GM18508 (cell line): Measurements from ENCODE around the gene RPP25L.

ENCODE experiments used
- ATAC-seq: cut with Tn5 transposase; IDR thresholded peaks from one replicate; pipeline ENCODE4 v1.9.1; 2021; ENCODE audit warnings: moderate number of reproducible peaks; ENCODE audit not compliant: insufficient read depth, unreplicated experiment

Gene RPP25L

GRCh38 chr9:34638138-34638445 is 26.2 kb upstream of the RPP25L start:
- ATAC-seq: no peak

- ATAC-seq: peak; percentile 60
These were observed 25.6 kb upstream of the RPP25L start, which contains the start of gene SIGMAR1 for GRCh38 chr9:34637356-34638137. Gene SIGMAR1, minus strand, starts transcription at chr9:34637787. Its CDS starts 90 bp downstream, at chr9:34637697.

- ATAC-seq: no peak
These were observed 25.0 kb upstream of the RPP25L start for GRCh38 chr9:34636791-34637355.

GRCh38 chr9:34635556-34635955 is 23.7 kb upstream of the RPP25L start:
- ATAC-seq: no peak

GRCh38 chr9:34634551-34635248 is 22.8 kb upstream of the RPP25L start:
- ATAC-seq: no peak

GRCh38 chr9:34633851-34634550 is 22.1 kb upstream of the RPP25L start:
- ATAC-seq: no peak

- ATAC-seq: no peak
These were observed 21.3 kb upstream of the RPP25L start for GRCh38 chr9:34633166-34633565.

- ATAC-seq: no peak
These were observed 18.7 kb upstream of the RPP25L start for GRCh38 chr9:34630402-34631154.

- ATAC-seq: no peak
These were observed 17.6 kb upstream of the RPP25L start for GRCh38 chr9:34629491-34629808.

GRCh38 chr9:34628656-34629490 is 17.0 kb upstream of the RPP25L start, which contains the start of gene ARID3C:
Gene ARID3C, minus strand, starts transcription at chr9:34629066. Its CDS starts 1,052 bp downstream, at chr9:34628014.
- ATAC-seq: no peak

GRCh38 chr9:34627716-34628655 is 16.1 kb upstream of the RPP25L start:
- no peak for ATAC-seq

GRCh38 chr9:34625186-34625486 is 13.2 kb upstream of the RPP25L start:
- no peak for ATAC-seq

- ATAC-seq: no peak
These were observed 12.7 kb upstream of the RPP25L start for GRCh38 chr9:34624475-34625185.

- no peak for ATAC-seq
These were observed 11.7 kb upstream of the RPP25L start for GRCh38 chr9:34623374-34624235.

GRCh38 chr9:34620061-34620994 is 8.4 kb upstream of the RPP25L start, which contains the start of gene DCTN3:
Gene DCTN3, minus strand, starts transcription at chr9:34620495. Its CDS starts 31 bp downstream, at chr9:34620464.
- peak; percentile 92 for ATAC-seq

GRCh38 chr9:34615132-34615531 is 3.2 kb upstream of the RPP25L start:
- ATAC-seq: no peak
